IMR-90 (cell line): Measurements from ENCODE around the gene OSBPL1A. TPM values are rescaled to one million over a fixed set of nuclear protein-coding genes. Genes with fewer than 3 reads are reported as not detected.
A peak's percentile ranks its signal among the peaks of the same experiment; 100 is the strongest.

ENCODE experiments used
- ATAC-seq: fragments of 200-7000 bp; cut with Tn5 transposase; 2 replicates; pipeline ENCODE4 v1.9.1; 2020; ENCODE audit warnings: low read depth, mild to moderate bottlenecking, moderate library complexity
- BruUV-seq: library from RNA; stranded (reverse); fragments of 400-500 nt; replicated peaks from 2 replicates; lab custom pipeline; 2021; lab: Mats Ljungman, UMichigan
- CTCF ChIA-PET: fragments of 300-600 bp; formaldehyde crosslinking; extraction: SDS; loops from one replicate; lab custom pipeline; 2021; ENCODE audit warnings: antibody characterized with exemption; lab: Yijun Ruan, JAX
- POLR2A ChIA-PET: fragments of 300-600 bp; sonication (Branson Sonifier 250); formaldehyde crosslinking; loops from one replicate; lab custom pipeline; 2022; ENCODE audit warnings: antibody characterized with exemption; ENCODE audit not compliant: unreplicated experiment; lab: Charles Lee
- DNase-seq: peaks from one replicate; pipeline ENCODE4 v3.0.0; 2013
- H2AFZ ChIP-seq: replicated peaks from 2 replicates; pipeline ENCODE3; 2013; ENCODE audit warnings: low read length, mild to moderate bottlenecking; ENCODE audit not compliant: poor library complexity
- H2AK5ac ChIP-seq: 2 replicates; pipeline ENCODE4 v1.6.1; 2013; ENCODE audit warnings: low read depth, low read length, inconsistent platforms
- H2AK9ac ChIP-seq: replicated peaks from 2 replicates; pipeline ENCODE3; 2013; ENCODE audit warnings: mild to moderate bottlenecking, low read depth, low read length, moderate library complexity; ENCODE audit not compliant: poor library complexity
- H2BK120ac ChIP-seq: 2 replicates; pipeline ENCODE4 v1.6.1; 2013; ENCODE audit warnings: low read depth, low read length, inconsistent platforms
- H2BK15ac ChIP-seq: 3 replicates; pipeline ENCODE4 v1.6.1; 2013; ENCODE audit warnings: low read depth, low read length, inconsistent platforms
- H2BK20ac ChIP-seq: 2 replicates; pipeline ENCODE4 v1.6.1; 2013; ENCODE audit warnings: low read depth, mild to moderate bottlenecking, inconsistent platforms, low read length, moderate library complexity
- H2BK5ac ChIP-seq: 2 replicates; pipeline ENCODE4 v1.6.1; 2013; ENCODE audit warnings: mild to moderate bottlenecking, low read depth, low read length, inconsistent platforms; ENCODE audit not compliant: poor library complexity, severe bottlenecking
- H3K14ac ChIP-seq: replicated peaks from 2 replicates; pipeline ENCODE4 v1.6.1; 2013; ENCODE audit warnings: low read depth, low read length, inconsistent platforms
- H3K18ac ChIP-seq: 2 replicates; pipeline ENCODE4 v1.6.1; 2013; ENCODE audit warnings: low read depth, low read length, control low read depth
- H3K23ac ChIP-seq: 2 replicates; pipeline ENCODE4 v1.6.1; 2013; ENCODE audit warnings: low read depth, low read length, inconsistent platforms
- H3K27ac ChIP-seq: 2 replicates; pipeline ENCODE4 v1.5.1; 2013; ENCODE audit warnings: mild to moderate bottlenecking, control low read depth, low read length; ENCODE audit not compliant: insufficient read depth
- H3K27me3 ChIP-seq: 2 replicates; pipeline ENCODE4 v1.6.1; 2013; ENCODE audit warnings: low read length; ENCODE audit not compliant: control insufficient read depth, insufficient read depth
- H3K36me3 ChIP-seq: 2 replicates; pipeline ENCODE4 v1.6.1; 2013; ENCODE audit warnings: low read length, mixed read lengths; ENCODE audit not compliant: control insufficient read depth, insufficient read depth
- H3K4ac ChIP-seq: 2 replicates; pipeline ENCODE4 v1.6.1; 2013; ENCODE audit warnings: low read depth, low read length, inconsistent platforms
- H3K4me1 ChIP-seq: 2 replicates; pipeline ENCODE4 v1.6.1; 2013; ENCODE audit warnings: low read length, mixed read lengths; ENCODE audit not compliant: control insufficient read depth, insufficient read depth
- H3K4me2 ChIP-seq: 2 replicates; pipeline ENCODE4 v1.6.1; 2013; ENCODE audit warnings: low read depth, mild to moderate bottlenecking, control low read depth, low read length, moderate library complexity
- H3K4me3 ChIP-seq: 2 replicates; pipeline ENCODE4 v1.5.1; 2013; ENCODE audit warnings: low read depth, mild to moderate bottlenecking, control low read depth, low read length, moderate library complexity; ENCODE audit not compliant: insufficient read depth
- H3K56ac ChIP-seq: 2 replicates; pipeline ENCODE4 v1.6.1; 2013; ENCODE audit warnings: low read length, inconsistent platforms; ENCODE audit not compliant: insufficient read depth; ENCODE audit errors: extremely low read depth
- H3K79me1 ChIP-seq, 2 experiments: 2 replicates each; pipeline ENCODE4 v1.6.1; 2013; ENCODE audit warnings: low read length in 2 of 2, inconsistent platforms in 1 of 2, low read depth in 1 of 2
- H3K9ac ChIP-seq: 2 replicates; pipeline ENCODE4 v1.6.1; 2013; ENCODE audit warnings: low read depth, low read length, control low read depth
- H3K9me1 ChIP-seq: 2 replicates; pipeline ENCODE4 v1.6.1; 2013; ENCODE audit warnings: low read length, inconsistent platforms; ENCODE audit not compliant: insufficient read depth
- H3K9me3 ChIP-seq: 2 replicates; pipeline ENCODE4 v1.6.1; 2013; ENCODE audit warnings: low read length; ENCODE audit not compliant: control insufficient read depth, insufficient read depth
- H4K20me1 ChIP-seq: 2 replicates; pipeline ENCODE4 v1.6.1; 2013; ENCODE audit warnings: low read length, inconsistent platforms; ENCODE audit not compliant: insufficient read depth
- H4K5ac ChIP-seq: 2 replicates; pipeline ENCODE4 v1.6.1; 2013; ENCODE audit warnings: mild to moderate bottlenecking, low read depth, low read length, control low read depth
- H4K8ac ChIP-seq, 2 experiments: 2 replicates each; pipeline ENCODE4 v1.6.1; 2013; ENCODE audit warnings: low read depth in 2 of 2, low read length in 2 of 2, control low read depth in 1 of 2, inconsistent platforms in 1 of 2
- H4K91ac ChIP-seq: 2 replicates; pipeline ENCODE4 v1.6.1; 2013; ENCODE audit warnings: low read depth, low read length, inconsistent platforms; ENCODE audit not compliant: insufficient read depth
- BHLHE40 ChIP-seq: fragments of 150-350 bp; IDR thresholded peaks from 2 replicates; pipeline ENCODE4 v1.6.1; 2016; ENCODE audit warnings: mild to moderate bottlenecking, low read depth, low read length
- CEBPB ChIP-seq: IDR thresholded peaks from 2 replicates; pipeline ENCODE4 v1.6.1; 2012; ENCODE audit warnings: low read depth, low read length, improper control_type of control experiment
- CTCF ChIP-seq: conservative IDR thresholded peaks from 2 replicates; pipeline ENCODE4 v1.5.1; 2012; ENCODE audit warnings: mild to moderate bottlenecking, low read depth, low read length, improper control_type of control experiment
- FOS ChIP-seq: fragments of 150-350 bp; IDR thresholded peaks from 2 replicates; pipeline ENCODE4 v1.6.1; 2016; ENCODE audit warnings: low read depth, low read length
- MAZ ChIP-seq: IDR thresholded peaks from 2 replicates; pipeline ENCODE4 v1.6.1; 2012; ENCODE audit warnings: low read depth, mild to moderate bottlenecking, low read length, improper control_type of control experiment, moderate library complexity, borderline replicate concordance
- MXI1 ChIP-seq: IDR thresholded peaks from 2 replicates; pipeline ENCODE4 v1.6.1; 2012; ENCODE audit warnings: low read depth, mild to moderate bottlenecking, low read length, moderate library complexity, borderline replicate concordance
- NFE2L2 ChIP-seq: fragments of 150-350 bp; IDR thresholded peaks from 2 replicates; pipeline ENCODE4 v1.6.1; 2016; ENCODE audit warnings: low read depth, mild to moderate bottlenecking, low read length
- RAD21 ChIP-seq: IDR thresholded peaks from 2 replicates; pipeline ENCODE4 v1.6.1; 2012; ENCODE audit warnings: low read length, improper control_type of control experiment
- RCOR1 ChIP-seq: IDR thresholded peaks from 2 replicates; pipeline ENCODE4 v1.6.1; 2012; ENCODE audit warnings: mild to moderate bottlenecking, low read length, improper control_type of control experiment; ENCODE audit not compliant: insufficient replicate concordance
- WGBS, 2 experiments: methylation state at CpG; one replicate each; pipeline versions ENCODE4 v1.1.5 to v1.1.7; 2013; ENCODE audit warnings: missing lambda C conversion rate in 2 of 2; ENCODE audit not compliant: insufficient read length in 1 of 2; ENCODE audit errors: extremely low coverage in 2 of 2; 5-methylcytosine and 5-hydroxymethylcytosine counted together
- dilution Hi-C: fragments of 300-500 bp; cut with HindIII; formaldehyde crosslinking; loops from one replicate; pipeline ENCODE4 v1.14.3; 2018; ENCODE audit warnings: low sequenced_read_pairs; ENCODE audit not compliant: unreplicated experiment
- in situ Hi-C: fragments of 300-500 bp; cut with MboI; formaldehyde crosslinking; loops from 3 replicates; pipeline ENCODE4 v1.14.3; 2019; ENCODE audit warnings: low sequenced_read_pairs, inconsistent platforms, mixed read lengths
- intact Hi-C: fragments of 100-400 bp; cut with micrococcal nuclease; formaldehyde crosslinking; loops from 2 replicates; pipeline ENCODE4 v1.10.0; 2022
- polyA plus RNA-seq, 3 experiments: library from polyadenylated mRNA; depleted of rRNA; stranded (reverse); fragments of >200 nt; gene quantifications; 2 replicates each; pipeline ENCODE4 v1.2.3, GENCODE V29; 2012; ENCODE audit warnings: low replicate concordance in 1 of 3
- total RNA-seq: library from RNA; depleted of rRNA; stranded (reverse); fragments of >200 nt; gene quantifications from 2 replicates; pipeline ENCODE4 v1.2.3, GENCODE V29; 2012
- TF ChIP-seq, protein P1 (sequence below): fragments of 150-350 bp; IDR thresholded peaks from 2 replicates; pipeline ENCODE4 v1.6.1; 2016; ENCODE audit warnings: low read depth, mild to moderate bottlenecking, low read length, moderate library complexity, borderline replicate concordance
- TF ChIP-seq, protein P2 (sequence below): fragments of 150-350 bp; IDR thresholded peaks from 2 replicates; pipeline ENCODE4 v1.6.1; 2017; ENCODE audit warnings: mild to moderate bottlenecking, antibody characterized with exemption, low read length, low read depth

The OSBPL1A gene
- total and polyA plus RNA-seq, 2 of the 4 experiments (the other 2 are of a cell fraction): 29.4 to 70.4 TPM

- Histone ChIP-seq H3K79me1 (peaks cover 19 to 26% of the 10 kb centered on the region in 2 experiments), H3K4ac (peak overlapping the region; percentile 98), H2BK15ac (peak overlapping the region; percentile 86; the same call in 1 of the 3 replicates), H4K8ac (peak overlapping the region; percentile 100), H3K14ac (peak overlapping the region; percentile 96), H3K36me3 (0 out of 2 replicates have a peak, but pooled peaks cover under 1% of the 10 kb centered on the region), H4K5ac (peak overlapping the region; percentile 100), H4K20me1 (no peaks in the 10 kb centered on the region), H3K4me3 (peak overlapping the region; percentile 94), H3K27me3 (no peaks in the 10 kb centered on the region), H2BK20ac (peak overlapping the region; percentile 40), H3K4me1 (no peaks in the 10 kb centered on the region; the same call in 1 of the 2 replicates), H3K9me3 (no peaks in the 10 kb centered on the region), H3K23ac (peak overlapping the region; percentile 58; the same call in 1 of the 2 replicates), H2AFZ (peak overlapping the region; percentile 100), H2AK5ac (peak overlapping the region; percentile 86), H2AK9ac (peak overlapping the region; percentile 94), H2BK5ac (peak overlapping the region; percentile 64), H3K18ac (peak overlapping the region; percentile 91), H3K9ac (peak overlapping the region; percentile 38), H3K9me1 (peaks cover 3% of the 10 kb centered on the region), H2BK120ac (peak overlapping the region; percentile 74), H3K56ac (peak overlapping the region; percentile 70; the same call in 1 of the 2 replicates), H3K4me2 (peak overlapping the region; percentile 86), H3K27ac (peak overlapping the region; percentile 76), H4K91ac (peak overlapping the region; percentile 95)
- intact Hi-C loops: no loop called here
- dilution Hi-C loops: no loop called here
- ChIA-PET POLR2A (interaction anchor here (0.6 kb wide), 1 partner anchor 10 kb away, joined by 4 read pairs; no protein-coding TSS in a partner anchor), CTCF (no interaction called here)
- in situ Hi-C loops: no loop called here
- WGBS, 2 experiments: 4% methylated on average over 3 of the region's 11 CpGs; no CpG with 5 or more reads in 1 of the 2 experiments
- no TSS peak for BruUV-seq
- no peak for ATAC-seq
- no peak for DNase-seq
- TF ChIP-seq, protein P1, sequence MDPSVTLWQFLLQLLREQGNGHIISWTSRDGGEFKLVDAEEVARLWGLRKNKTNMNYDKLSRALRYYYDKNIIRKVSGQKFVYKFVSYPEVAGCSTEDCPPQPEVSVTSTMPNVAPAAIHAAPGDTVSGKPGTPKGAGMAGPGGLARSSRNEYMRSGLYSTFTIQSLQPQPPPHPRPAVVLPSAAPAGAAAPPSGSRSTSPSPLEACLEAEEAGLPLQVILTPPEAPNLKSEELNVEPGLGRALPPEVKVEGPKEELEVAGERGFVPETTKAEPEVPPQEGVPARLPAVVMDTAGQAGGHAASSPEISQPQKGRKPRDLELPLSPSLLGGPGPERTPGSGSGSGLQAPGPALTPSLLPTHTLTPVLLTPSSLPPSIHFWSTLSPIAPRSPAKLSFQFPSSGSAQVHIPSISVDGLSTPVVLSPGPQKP: no peak
- TF ChIP-seq RCOR1: no peak
- no peak for TF ChIP-seq MAZ
- TF ChIP-seq MXI1: no peak
- TF ChIP-seq RAD21: no peak
- no peak for TF ChIP-seq FOS
- TF ChIP-seq, protein P2, sequence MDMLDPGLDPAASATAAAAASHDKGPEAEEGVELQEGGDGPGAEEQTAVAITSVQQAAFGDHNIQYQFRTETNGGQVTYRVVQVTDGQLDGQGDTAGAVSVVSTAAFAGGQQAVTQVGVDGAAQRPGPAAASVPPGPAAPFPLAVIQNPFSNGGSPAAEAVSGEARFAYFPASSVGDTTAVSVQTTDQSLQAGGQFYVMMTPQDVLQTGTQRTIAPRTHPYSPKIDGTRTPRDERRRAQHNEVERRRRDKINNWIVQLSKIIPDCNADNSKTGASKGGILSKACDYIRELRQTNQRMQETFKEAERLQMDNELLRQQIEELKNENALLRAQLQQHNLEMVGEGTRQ: no peak
- TF ChIP-seq NFE2L2: no peak
- TF ChIP-seq BHLHE40: no peak
- no peak for TF ChIP-seq CEBPB
- TF ChIP-seq CTCF: no peak
Measured at GRCh38 chr18:24426073-24426397, 28.4 kb upstream of the OSBPL1A start.
